Epithelial cell of umbilical artery (primary cell): ENCODE results near the gene ADGRF3. TPM values are rescaled to one million over a fixed set of nuclear protein-coding genes. Genes with fewer than 3 reads are reported as not detected.

Experiments
- total RNA-seq: library from RNA; depleted of rRNA; stranded (reverse); fragments of >200 nt; gene quantifications from 2 replicates; pipeline ENCODE4 v1.2.3, GENCODE V29; 2014

Gene ADGRF3, protein sequence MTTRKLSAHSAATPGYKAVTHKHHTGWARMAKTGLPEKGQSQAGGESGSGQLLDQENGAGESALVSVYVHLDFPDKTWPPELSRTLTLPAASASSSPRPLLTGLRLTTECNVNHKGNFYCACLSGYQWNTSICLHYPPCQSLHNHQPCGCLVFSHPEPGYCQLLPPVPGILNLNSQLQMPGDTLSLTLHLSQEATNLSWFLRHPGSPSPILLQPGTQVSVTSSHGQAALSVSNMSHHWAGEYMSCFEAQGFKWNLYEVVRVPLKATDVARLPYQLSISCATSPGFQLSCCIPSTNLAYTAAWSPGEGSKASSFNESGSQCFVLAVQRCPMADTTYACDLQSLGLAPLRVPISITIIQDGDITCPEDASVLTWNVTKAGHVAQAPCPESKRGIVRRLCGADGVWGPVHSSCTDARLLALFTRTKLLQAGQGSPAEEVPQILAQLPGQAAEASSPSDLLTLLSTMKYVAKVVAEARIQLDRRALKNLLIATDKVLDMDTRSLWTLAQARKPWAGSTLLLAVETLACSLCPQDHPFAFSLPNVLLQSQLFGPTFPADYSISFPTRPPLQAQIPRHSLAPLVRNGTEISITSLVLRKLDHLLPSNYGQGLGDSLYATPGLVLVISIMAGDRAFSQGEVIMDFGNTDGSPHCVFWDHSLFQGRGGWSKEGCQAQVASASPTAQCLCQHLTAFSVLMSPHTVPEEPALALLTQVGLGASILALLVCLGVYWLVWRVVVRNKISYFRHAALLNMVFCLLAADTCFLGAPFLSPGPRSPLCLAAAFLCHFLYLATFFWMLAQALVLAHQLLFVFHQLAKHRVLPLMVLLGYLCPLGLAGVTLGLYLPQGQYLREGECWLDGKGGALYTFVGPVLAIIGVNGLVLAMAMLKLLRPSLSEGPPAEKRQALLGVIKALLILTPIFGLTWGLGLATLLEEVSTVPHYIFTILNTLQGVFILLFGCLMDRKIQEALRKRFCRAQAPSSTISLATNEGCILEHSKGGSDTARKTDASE
- not detected in 2 replicates for total RNA-seq

GRCh38 chr2:26346454-26347053, at the start of gene ADGRF3:
ADGRF3 (minus strand) TSS chr2:26346789; CDS start chr2:26346234, 555 bp downstream.

DNA sequence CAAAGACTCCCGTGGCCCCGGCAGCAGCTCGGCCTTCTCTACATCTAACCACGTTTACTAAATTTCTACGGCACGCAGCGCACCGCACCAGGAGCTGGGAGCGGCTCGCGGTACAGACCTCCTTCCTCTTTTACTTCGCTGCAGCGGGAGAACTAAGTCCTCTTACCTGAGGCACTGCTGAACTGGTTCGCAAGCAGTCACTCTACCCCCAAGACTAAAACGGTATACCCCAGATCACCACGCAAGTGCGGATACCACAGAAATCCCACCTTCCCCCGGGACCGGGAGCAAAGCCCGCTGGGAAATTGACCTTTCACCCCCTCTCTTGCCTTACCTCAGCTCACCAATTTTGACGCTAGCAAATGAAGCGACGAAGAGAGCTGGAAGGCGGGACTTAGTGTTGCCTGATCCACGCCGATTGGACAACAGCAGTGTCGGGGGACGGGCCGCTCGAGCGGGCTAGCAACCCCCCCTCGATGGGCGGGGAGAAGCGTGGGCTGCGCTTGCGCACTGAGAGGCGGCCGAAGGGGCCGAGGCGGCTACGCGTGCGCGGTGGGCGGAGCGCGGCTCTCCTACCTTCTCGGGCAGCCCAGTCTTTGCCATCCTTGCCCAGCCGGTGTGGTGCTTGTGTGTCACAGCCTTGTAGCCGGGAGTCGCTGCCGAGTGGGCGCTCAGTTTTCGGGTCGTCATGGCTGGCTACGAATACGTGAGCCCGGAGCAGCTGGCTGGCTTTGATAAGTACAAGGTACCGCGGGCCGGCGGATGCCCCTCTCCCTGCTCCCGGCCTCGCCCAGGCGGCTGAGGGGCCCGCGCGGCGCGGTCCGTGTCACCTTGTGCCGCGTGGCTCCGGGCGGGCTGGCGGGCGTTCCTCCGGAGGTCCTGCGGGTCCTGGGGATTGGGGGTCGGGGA, 790 bp downstream of the ADGRF3 start, which contains the start of gene SELENOI:
TSS of gene SELENOI (plus strand) at position 599 of the 909 bp plus-strand sequence. CDS start at position 689, 90 bp downstream.

Other genes with a start within 250 kb of the ADGRF3 start
- gene GAREM2, start 173.7 kb downstream of the ADGRF3 start, total RNA-seq = 0.61 and 0.65 TPM in 2 replicates
- 175 and 176 TPM in 2 replicates for gene HADHA, start 102.2 kb downstream of the ADGRF3 start, total RNA-seq
- 96.8 and 108 TPM in 2 replicates for gene HADHB, start 101.8 kb downstream of the ADGRF3 start, total RNA-seq
- 16.2 and 22.8 TPM in 2 replicates for gene SELENOI, start 646 bp downstream of the ADGRF3 start, total RNA-seq
- not detected in 2 replicates for gene DRC1, start 55.1 kb upstream of the ADGRF3 start, total RNA-seq
- gene OTOF, start 131.3 kb upstream of the ADGRF3 start, total RNA-seq = under 0.01 and 0.15 TPM in 2 replicates